Right ventricle myocardium inferior (tissue), 1 donor: ENCODE data around the gene ATP2B2. TPM values are rescaled to one million over a fixed set of nuclear protein-coding genes. Genes with fewer than 3 reads are reported as not detected.

Experiments
- ATAC-seq: fragments of 200-7000 bp; cut with Tn5 transposase; one replicate; pipeline ENCODE4 v1.9.1; 2020; ENCODE audit warnings: mild to moderate bottlenecking, moderate library complexity
- DNase-seq: peaks from one replicate; pipeline ENCODE4 v3.0.0; 2021; ENCODE audit errors: missing footprints
- intact Hi-C: fragments of 100-400 bp; cut with DNase I; formaldehyde crosslinking; loops from one replicate; pipeline ENCODE4 v1.11.0; 2022
- total RNA-seq: library from RNA; stranded (reverse); fragmentation: NEBNext Ultra II Directional; extraction: Animal tissue kit (Norgen Biotek cat#: 25700); gene quantifications from one replicate; pipeline ENCODE4 v1.2.1, GENCODE V29; 2021
- donor health status: DM: no; HTN: yes; CAD: no; lungs with severe emphysema.

Gene ATP2B2
- total RNA-seq, 1 donor from 2014 or later = 0.14 TPM

- intact Hi-C loops = no loop called here
These were observed 78.8 kb downstream of the ATP2B2 start for GRCh38 chr3:10426346-10427220.

GRCh38 chr3:10423171-10423882, 82.1 kb downstream of the ATP2B2 start:
- ATAC-seq (no peak), DNase-seq (no peak)
- intact Hi-C loops = no loop called here

More at GRCh38 chr3:10426346-10427220, 78.8 kb downstream of the ATP2B2 start:
- DNase-seq (no peak), ATAC-seq (no peak)

- intact Hi-C loops = no loop called here
- DNase-seq = no peak
- ATAC-seq = no peak
These were observed 83.4 kb downstream of the ATP2B2 start for GRCh38 chr3:10421996-10422395.

GRCh38 chr3:10420745-10421475, 84.5 kb downstream of the ATP2B2 start:
- DNase-seq = no peak
- intact Hi-C loops = no loop called here
- no peak for ATAC-seq

- intact Hi-C loops = no loop called here
- ATAC-seq = no peak
- no peak for DNase-seq
These were observed 85.7 kb downstream of the ATP2B2 start for GRCh38 chr3:10419637-10420232.

- ATAC-seq = peak; percentile 18
- intact Hi-C loops = no loop called here
- DNase-seq = no peak
These were observed 87.5 kb downstream of the ATP2B2 start for GRCh38 chr3:10417847-10418246.

GRCh38 chr3:10416730-10417300, 88.6 kb downstream of the ATP2B2 start:
- intact Hi-C loops = no loop called here
- no peak for DNase-seq
- no peak for ATAC-seq

- ATAC-seq = no peak
- DNase-seq = no peak
- intact Hi-C loops = no loop called here
These were observed 92.3 kb downstream of the ATP2B2 start for GRCh38 chr3:10413041-10413440.

- ATAC-seq (no peak), DNase-seq (no peak)
- intact Hi-C loops = no loop called here
These were observed 93.6 kb downstream of the ATP2B2 start for GRCh38 chr3:10411598-10412332.

GRCh38 chr3:10410383-10411002, 94.9 kb downstream of the ATP2B2 start:
- intact Hi-C loops = no loop called here
- DNase-seq = no peak
- ATAC-seq = no peak

GRCh38 chr3:10408680-10409079, 96.7 kb downstream of the ATP2B2 start:
- DNase-seq = no peak
- no peak for ATAC-seq
- intact Hi-C loops = no loop called here

GRCh38 chr3:10407361-10407760, 98.0 kb downstream of the ATP2B2 start:
- intact Hi-C loops = no loop called here
- ATAC-seq = no peak
- no peak for DNase-seq

- DNase-seq = no peak
- no peak for ATAC-seq
- intact Hi-C loops = no loop called here
These were observed 99.0 kb downstream of the ATP2B2 start for GRCh38 chr3:10406414-10406813.

- intact Hi-C loops = no loop called here
- DNase-seq (no peak), ATAC-seq (no peak)
These were observed 99.6 kb downstream of the ATP2B2 start for GRCh38 chr3:10405816-10406215.

GRCh38 chr3:10404876-10405275, 100.5 kb downstream of the ATP2B2 start:
- ATAC-seq (no peak), DNase-seq (no peak)
- intact Hi-C loops = no loop called here

GRCh38 chr3:10404377-10404776, 101.0 kb downstream of the ATP2B2 start:
- no peak for DNase-seq
- intact Hi-C loops = no loop called here
- no peak for ATAC-seq

- intact Hi-C loops = no loop called here
These were observed 103.2 kb downstream of the ATP2B2 start for GRCh38 chr3:10401990-10402761.

More at GRCh38 chr3:10401990-10402761, 103.2 kb downstream of the ATP2B2 start:
- DNase-seq = no peak
- ATAC-seq = no peak
